ENCODE data around the gene MACROH2A2.

The MACROH2A2 gene

GRCh38 chr10:70117646-70118045 is 65.0 kb downstream of the MACROH2A2 start:
- TF ChIP-seq CTCF (IDR thresholded peaks at IDR 0.05; ENCODE audit: low read depth, low read length, missing control alignments) = no peak
- in situ Hi-C loops (cut with HindIII; ENCODE audit: low sequenced_read_pairs) = no loop called here
- H3K4me3 ChIP-seq (ENCODE audit: low read depth, low read length) = no peak overlapping the region
- no peak for DNase-seq (ENCODE audit: low read depth)

DNA sequence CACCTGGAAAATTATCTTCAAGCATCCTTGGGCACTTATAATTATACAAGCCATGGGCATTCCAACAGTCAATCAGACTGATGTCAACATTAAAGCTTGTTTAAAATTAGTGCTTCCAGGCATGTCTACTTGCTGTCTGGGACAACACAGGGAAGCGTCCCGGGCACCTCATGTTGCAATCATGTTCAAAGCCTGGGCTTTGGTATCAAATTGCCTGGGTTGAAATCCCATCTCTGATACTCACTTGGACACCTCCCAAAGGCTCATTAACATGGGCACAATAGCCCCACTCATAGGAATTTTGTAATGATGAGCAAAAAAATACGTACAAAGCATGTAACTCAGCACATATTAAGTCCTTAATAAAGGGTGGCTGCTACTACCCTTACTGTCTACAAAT is 65.5 kb downstream of the MACROH2A2 start:
- no peak overlapping the region for H3K4me3 ChIP-seq (ENCODE audit: low read depth, low read length)
- no peak for DNase-seq (ENCODE audit: low read depth)
- in situ Hi-C loops (cut with HindIII; ENCODE audit: low sequenced_read_pairs) = no loop called here
- TF ChIP-seq CTCF (IDR thresholded peaks at IDR 0.05; ENCODE audit: low read depth, low read length, missing control alignments) = no peak

DNA sequence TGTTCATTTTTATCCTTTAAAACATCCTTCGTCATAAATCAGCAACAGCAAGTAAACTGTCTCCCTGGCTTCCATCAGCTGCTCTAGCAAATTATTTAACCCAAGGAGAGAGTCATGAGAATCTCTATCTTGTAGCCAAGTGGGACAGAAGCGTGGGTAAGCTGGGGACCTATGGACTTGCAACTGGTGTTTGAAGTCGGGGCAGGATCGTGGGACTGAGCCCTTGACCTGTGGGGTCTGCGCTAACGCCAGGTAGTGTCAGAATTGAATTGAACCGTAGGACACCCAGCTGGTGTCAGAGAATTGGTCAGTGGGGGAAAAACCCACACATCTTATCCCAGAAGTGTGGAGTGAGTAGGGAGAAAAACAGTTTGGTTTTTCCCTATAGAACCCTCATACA is 66.6 kb downstream of the MACROH2A2 start:
- DNase-seq (ENCODE audit: low read depth) = no peak
- no peak overlapping the region for H3K4me3 ChIP-seq (ENCODE audit: low read depth, low read length)
- in situ Hi-C loops (cut with HindIII; ENCODE audit: low sequenced_read_pairs) = no loop called here
- TF ChIP-seq CTCF (IDR thresholded peaks at IDR 0.05; ENCODE audit: low read depth, low read length, missing control alignments) = no peak

- no peak overlapping the region for H3K4me3 ChIP-seq (ENCODE audit: low read depth, low read length)
- TF ChIP-seq CTCF (IDR thresholded peaks at IDR 0.05; ENCODE audit: low read depth, low read length, missing control alignments) = no peak
- no peak for DNase-seq (ENCODE audit: low read depth)
- in situ Hi-C loops (cut with HindIII; ENCODE audit: low sequenced_read_pairs) = no loop called here
These were observed 67.0 kb downstream of the MACROH2A2 start for GRCh38 chr10:70119623-70120022.

DNA sequence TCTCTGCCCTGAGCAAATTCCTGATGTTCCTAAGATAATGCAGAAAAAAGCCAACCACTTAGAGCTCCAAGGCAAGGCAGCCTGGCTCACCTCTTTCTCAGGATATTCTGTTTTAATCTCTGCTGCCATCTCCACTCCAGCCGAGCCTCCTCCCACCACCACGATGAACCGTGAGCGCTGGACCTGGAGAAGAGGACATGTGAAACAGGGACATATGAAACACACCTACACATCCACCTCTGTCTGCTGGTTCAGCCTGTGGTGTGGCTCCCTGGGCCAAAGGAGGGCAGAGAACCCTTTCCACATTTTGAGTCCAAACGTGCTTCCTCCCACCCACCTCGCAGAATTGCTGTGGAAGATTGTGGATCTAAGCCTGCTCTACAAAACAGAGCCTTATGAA is 67.8 kb downstream of the MACROH2A2 start:
- TF ChIP-seq CTCF (IDR thresholded peaks at IDR 0.05; ENCODE audit: low read depth, low read length, missing control alignments) = no peak
- in situ Hi-C loops (cut with HindIII; ENCODE audit: low sequenced_read_pairs) = no loop called here
- H3K4me3 ChIP-seq (ENCODE audit: low read depth, low read length) = no peak overlapping the region
- no peak for DNase-seq (ENCODE audit: low read depth)

DNA sequence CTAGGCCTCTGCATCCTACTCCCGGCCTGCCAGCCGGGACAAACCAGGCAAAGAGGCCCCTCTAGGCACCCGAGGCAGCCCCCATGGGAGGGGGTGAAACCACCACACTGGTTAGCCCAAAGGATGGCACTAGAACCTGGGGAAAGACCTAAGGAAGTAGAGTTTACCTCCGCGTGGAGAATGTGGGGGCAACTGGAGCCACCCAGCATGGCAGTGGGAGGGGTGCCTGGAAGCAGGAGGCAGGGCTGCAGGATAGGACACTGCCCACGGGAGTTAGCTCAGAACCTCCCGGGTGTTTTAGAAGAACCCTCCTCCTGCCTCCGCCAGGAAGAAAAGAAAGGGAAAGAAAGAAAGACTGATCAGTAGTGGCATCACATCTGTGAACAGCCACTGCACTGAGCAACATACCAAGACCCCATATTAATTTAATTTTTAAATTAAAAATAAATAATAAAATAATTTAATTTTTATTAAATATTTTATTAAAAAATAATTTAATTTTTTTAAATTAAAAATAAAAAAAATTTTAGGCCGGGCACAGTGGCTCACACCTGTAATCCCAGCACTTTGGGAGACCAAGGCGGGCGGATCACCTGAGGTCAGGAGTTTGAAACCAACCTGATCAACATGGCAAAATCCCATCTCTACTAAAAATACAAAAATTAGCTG is 68.8 kb downstream of the MACROH2A2 start:
- in situ Hi-C loops (cut with HindIII; ENCODE audit: low sequenced_read_pairs) = no loop called here
- no peak for TF ChIP-seq CTCF (IDR thresholded peaks at IDR 0.05; ENCODE audit: low read depth, low read length, missing control alignments)
- no peak for DNase-seq (ENCODE audit: low read depth)
- no peak overlapping the region for H3K4me3 ChIP-seq (ENCODE audit: low read depth, low read length)

All from astrocyte of the cerebellum (primary cell).